GM21717 (cell line): Measurements from ENCODE around the gene RNF151.
"Not testable (repeated sequence)": the region's sequence is repeated elsewhere in the genome, so short reads cannot be mapped to it uniquely, and the experiment has no call there.

Experiments
- ATAC-seq: cut with Tn5 transposase; IDR thresholded peaks from one replicate; pipeline ENCODE4 v1.9.1; 2021; ENCODE audit warnings: mild to moderate bottlenecking, moderate library complexity; ENCODE audit not compliant: unreplicated experiment

The RNF151 gene

GRCh38 chr16:1966460-1966859, at the start of gene RNF151:
Gene RNF151 (plus strand): TSS chr16:1966856. CDS start chr16:1966882, 26 bp downstream.
- no peak for ATAC-seq

GRCh38 chr16:1917056-1917664, 49.5 kb upstream of the RNF151 start:
- no peak for ATAC-seq

GRCh38 chr16:1917665-1918350, 48.8 kb upstream of the RNF151 start:
- no peak for ATAC-seq

- ATAC-seq, result no peak
These were observed 48.0 kb upstream of the RNF151 start, which contains the start of gene HS3ST6 for GRCh38 chr16:1918351-1919326. Gene HS3ST6 (minus strand): TSS chr16:1918415. CDS start chr16:1918323, 92 bp downstream.

- no peak for ATAC-seq
These were observed 47.2 kb upstream of the RNF151 start for GRCh38 chr16:1919327-1919998.

GRCh38 chr16:1920122-1920521, 46.5 kb upstream of the RNF151 start:
- not testable (repeated sequence) for ATAC-seq

GRCh38 chr16:1920727-1921171, 45.9 kb upstream of the RNF151 start:
- no peak for ATAC-seq

- no peak for ATAC-seq
These were observed 44.3 kb upstream of the RNF151 start for GRCh38 chr16:1922357-1922756.

GRCh38 chr16:1923299-1924034, 43.2 kb upstream of the RNF151 start:
- ATAC-seq, result no peak

GRCh38 chr16:1924095-1924494, 42.6 kb upstream of the RNF151 start:
- ATAC-seq, result no peak

- no peak for ATAC-seq
These were observed 40.4 kb upstream of the RNF151 start for GRCh38 chr16:1926271-1926670.

- ATAC-seq, result no peak
These were observed 37.6 kb upstream of the RNF151 start for GRCh38 chr16:1929105-1929504.

- peak; percentile 80 for ATAC-seq
These were observed 36.9 kb upstream of the RNF151 start for GRCh38 chr16:1929578-1930337.

- no peak for ATAC-seq
These were observed 36.3 kb upstream of the RNF151 start for GRCh38 chr16:1930338-1930720.

GRCh38 chr16:1932050-1933028, 34.3 kb upstream of the RNF151 start:
- ATAC-seq, result no peak

- ATAC-seq, result no peak
These were observed 33.5 kb upstream of the RNF151 start for GRCh38 chr16:1933097-1933661.

GRCh38 chr16:1936945-1937479, 29.6 kb upstream of the RNF151 start:
- ATAC-seq, result no peak

GRCh38 chr16:1938316-1938715, 28.3 kb upstream of the RNF151 start:
- no peak for ATAC-seq
